ENCODE data around the gene MPPED2.

Gene MPPED2

DNA sequence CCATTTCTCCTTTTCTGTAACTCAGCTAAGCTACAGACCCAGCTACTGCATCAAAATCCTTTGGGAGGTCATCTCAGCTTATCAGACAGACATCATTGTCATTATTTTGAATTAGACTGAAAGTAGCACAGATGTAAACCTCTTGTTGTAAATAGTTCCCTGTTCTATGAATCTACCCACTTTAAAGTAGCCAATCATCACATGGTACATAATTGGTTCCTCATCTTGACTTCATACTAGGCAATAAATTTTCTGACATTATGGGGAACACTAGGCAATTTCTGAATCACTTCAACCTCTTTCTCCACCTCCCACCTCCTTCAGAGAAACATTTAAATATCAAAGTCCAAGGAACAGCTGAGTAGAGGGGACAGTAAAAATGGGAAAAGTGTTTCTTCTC, 47.9 kb downstream of the MPPED2 start:
- DNase-seq: no peak
- Histone ChIP-seq H3K4me3 (no peak overlapping the region), H3K4me1 (no peaks in the 10 kb centered on the region), H3K36me3 (no peaks in the 10 kb centered on the region), H3K27me3 (no peaks in the 10 kb centered on the region), H3K27ac (no peak overlapping the region), H3K9me3 (no peaks in the 10 kb centered on the region)
- TF ChIP-seq CTCF (IDR thresholded peaks at IDR 0.05): no peak
- intact Hi-C loops (cut with DNase I; ENCODE audit: low total_unique reads): no loop called here

DNA sequence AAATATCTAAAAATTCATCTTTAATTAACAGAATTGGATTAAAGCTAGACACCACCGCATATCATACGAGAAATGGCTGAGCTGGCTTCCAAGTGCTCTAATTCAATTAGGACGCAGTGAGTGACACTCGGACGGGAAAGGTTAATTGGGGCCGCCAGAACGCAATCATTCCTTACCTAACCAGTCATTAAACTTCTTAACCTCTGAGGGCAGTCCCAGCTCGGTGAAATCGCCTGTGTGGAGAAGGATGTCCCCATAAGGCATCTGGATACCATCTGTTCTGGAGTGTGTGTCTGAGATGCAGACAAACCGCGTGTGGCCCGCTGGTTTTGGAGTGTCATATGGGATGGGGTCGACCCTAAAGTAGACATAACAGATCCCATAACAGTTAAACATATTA, 50.3 kb downstream of the MPPED2 start:
- Histone ChIP-seq H3K36me3 (no peaks in the 10 kb centered on the region), H3K9me3 (no peaks in the 10 kb centered on the region), H3K27ac (no peak overlapping the region), H3K27me3 (no peaks in the 10 kb centered on the region), H3K4me3 (no peak overlapping the region), H3K4me1 (no peaks in the 10 kb centered on the region)
- TF ChIP-seq CTCF (IDR thresholded peaks at IDR 0.05): no peak
- DNase-seq: no peak
- intact Hi-C loops (cut with DNase I; ENCODE audit: low total_unique reads): no loop called here

DNA sequence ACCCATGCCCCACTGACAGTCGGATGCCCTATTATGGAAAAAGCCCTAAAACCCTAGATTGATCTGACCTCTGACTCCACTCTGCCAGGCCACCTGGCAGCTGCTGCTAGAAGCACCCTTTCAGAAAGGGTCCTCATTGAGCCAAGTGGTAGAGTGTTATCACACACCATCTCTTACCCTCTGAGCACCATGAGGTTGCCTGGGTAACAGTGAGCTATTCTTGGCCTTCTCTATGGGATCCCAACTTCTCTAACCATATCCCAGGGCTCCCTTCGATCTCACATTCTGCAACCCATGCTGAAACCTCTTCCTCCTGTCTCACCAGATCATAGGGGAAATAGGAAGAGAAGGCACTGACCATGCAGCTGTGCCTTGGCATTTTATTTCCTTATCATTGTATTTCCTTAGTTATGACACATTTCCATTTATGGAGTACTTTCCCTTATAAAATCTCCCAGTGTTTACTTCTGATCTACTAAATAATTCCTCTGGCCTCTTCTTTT, 52.7 kb downstream of the MPPED2 start:
- no peak overlapping the region for H3K27ac ChIP-seq
- no peaks in the 10 kb centered on the region for H3K4me1 ChIP-seq
- H3K36me3 ChIP-seq: no peaks in the 10 kb centered on the region
- no peaks in the 10 kb centered on the region for H3K27me3 ChIP-seq
- TF ChIP-seq CTCF (IDR thresholded peaks at IDR 0.05): no peak
- intact Hi-C loops (cut with DNase I; ENCODE audit: low total_unique reads): no loop called here
- no peak for DNase-seq
- H3K9me3 ChIP-seq: no peaks in the 10 kb centered on the region
- H3K4me3 ChIP-seq: no peak overlapping the region

GRCh38 chr11:30527566-30527965, 58.6 kb downstream of the MPPED2 start:
- H3K36me3 ChIP-seq: no peaks in the 10 kb centered on the region
- TF ChIP-seq CTCF (IDR thresholded peaks at IDR 0.05): no peak
- intact Hi-C loops (cut with DNase I; ENCODE audit: low total_unique reads): no loop called here
- no peak for DNase-seq
- H3K4me1 ChIP-seq: no peaks in the 10 kb centered on the region
- H3K27ac ChIP-seq: no peak overlapping the region
- no peak overlapping the region for H3K4me3 ChIP-seq
- H3K27me3 ChIP-seq: no peaks in the 10 kb centered on the region
- no peaks in the 10 kb centered on the region for H3K9me3 ChIP-seq

- Histone ChIP-seq H3K27ac (no peak overlapping the region), H3K4me3 (no peak overlapping the region), H3K27me3 (no peaks in the 10 kb centered on the region), H3K36me3 (no peaks in the 10 kb centered on the region), H3K4me1 (no peaks in the 10 kb centered on the region), H3K9me3 (no peaks in the 10 kb centered on the region)
- no peak for DNase-seq
- intact Hi-C loops (cut with DNase I; ENCODE audit: low total_unique reads): no loop called here
- no peak for TF ChIP-seq CTCF (IDR thresholded peaks at IDR 0.05)
Observed at GRCh38 chr11:30526558-30526957, 59.6 kb downstream of the MPPED2 start.

All from tibial artery (tissue), 4 donors.